HCT116 (cell line): ENCODE measurements around the gene NOL4L. TPM values are rescaled to one million over a fixed set of nuclear protein-coding genes. Genes with fewer than 3 reads are reported as not detected.

ENCODE experiments used
- ATAC-seq: fragments of 200-7000 bp; cut with Tn5 transposase; 2 replicates; pipeline ENCODE4 v1.9.1; 2020; ENCODE audit warnings: mild to moderate bottlenecking, moderate library complexity
- BruUV-seq: library from RNA; stranded (reverse); fragments of 400-500 nt; replicated peaks from 2 replicates; lab custom pipeline; 2021; lab: Mats Ljungman, UMichigan
- CTCF ChIA-PET: fragments of 300-600 bp; sonication (Branson Sonifier 250); formaldehyde crosslinking; loops from one replicate; lab custom pipeline; 2021; ENCODE audit warnings: antibody characterized with exemption; lab: Charles Lee
- POLR2A ChIA-PET: fragments of 300-600, 350-600 bp; sonication (Branson Sonifier 250); formaldehyde crosslinking; loops from one replicate; lab custom pipeline; 2021; ENCODE audit warnings: antibody characterized with exemption; lab: Charles Lee
- RAD21 ChIA-PET, 2 experiments: fragments of 300-600 bp; sonication (Branson Sonifier 250); formaldehyde crosslinking; loops; one replicate each; lab custom pipeline; 2023; ENCODE audit warnings: low total read pairs in 2 of 2; ENCODE audit not compliant: uncharacterized antibody in 2 of 2, unreplicated experiment in 2 of 2, low non-redundant PET in 1 of 2; lab: Charles Lee
- DNase-seq: peaks from one replicate; pipeline ENCODE4 v3.0.0-alpha.2; 2010; ENCODE audit warnings: low read depth, low spot score
- H2AFZ ChIP-seq: fragments of 200-600 bp; shearing (Covaris generic), sonication (generic); 2 replicates; pipeline ENCODE4 v1.6.1; 2017; ENCODE audit warnings: low read depth, mixed run types, mixed read lengths, antibody characterized with exemption, low read length; ENCODE audit not compliant: poor library complexity, severe bottlenecking
- H3K27ac ChIP-seq: 2 replicates; pipeline ENCODE4 v1.5.1; 2012; ENCODE audit warnings: low read depth, low read length
- H3K27me3 ChIP-seq: fragments of 200-600 bp; sonication (generic); 2 replicates; pipeline ENCODE4 v1.6.1; 2016; ENCODE audit warnings: mixed run types, low read length, mixed read lengths; ENCODE audit not compliant: insufficient read depth
- H3K36me3 ChIP-seq, 2 experiments: fragments of 200-500 bp in 1 of 2; fragments of 200-600 bp in 1 of 2; sonication (Bioruptor generic) in 1 of 2; sonication (generic) in 1 of 2; 2 replicates each; pipeline versions ENCODE4 v1.5.1 to v1.6.1; 2014 to 2016; ENCODE audit warnings: low read length in 2 of 2, inconsistent platforms in 1 of 2, mixed read lengths in 1 of 2, mixed run types in 1 of 2; ENCODE audit not compliant: insufficient read depth in 2 of 2, control insufficient read depth in 1 of 2
- H3K4me1 ChIP-seq, 2 experiments: fragments of 200-600 bp in 1 of 2; sonication (generic) in 1 of 2; 2 replicates each; pipeline versions ENCODE4 v1.5.1 to v1.6.1; 2012 to 2017; ENCODE audit warnings: low read length in 2 of 2, inconsistent platforms in 1 of 2, mild to moderate bottlenecking in 1 of 2, mixed read lengths in 1 of 2, mixed run types in 1 of 2, moderate library complexity in 1 of 2; ENCODE audit not compliant: insufficient read depth in 2 of 2, control insufficient read depth in 1 of 2
- H3K4me2 ChIP-seq: fragments of 200-600 bp; sonication (generic); 2 replicates; pipeline ENCODE4 v1.6.1; 2017; ENCODE audit warnings: mixed run types, low read length, mixed read lengths
- H3K4me3 ChIP-seq, 2 experiments: fragments of 200-600 bp in 1 of 2; sonication (generic) in 1 of 2; replicated peaks in 1 of 2; 2 replicates each; pipeline ENCODE4 v1.5.1; 2011 to 2016; ENCODE audit warnings: low read length in 2 of 2, control low read depth in 1 of 2, low read depth in 1 of 2, mild to moderate bottlenecking in 1 of 2, mixed read lengths in 1 of 2, mixed run types in 1 of 2
- H3K79me2 ChIP-seq: fragments of 200-600 bp; sonication (generic); 2 replicates; pipeline ENCODE4 v1.6.1; 2017; ENCODE audit warnings: mild to moderate bottlenecking, mixed run types, low read length, moderate library complexity, mixed read lengths; ENCODE audit not compliant: insufficient read depth
- H3K9ac ChIP-seq: fragments of 200-600 bp; sonication (generic); 2 replicates; pipeline ENCODE4 v1.6.1; 2016; ENCODE audit warnings: low read length, mixed read lengths
- H3K9me2 ChIP-seq: fragments of 200-600 bp; sonication (generic), shearing (Covaris generic); 2 replicates; pipeline ENCODE4 v1.6.1; 2017; ENCODE audit warnings: mixed run types, mild to moderate bottlenecking, moderate library complexity; ENCODE audit not compliant: insufficient read depth
- H3K9me3 ChIP-seq, 2 experiments: fragments of 200-500 bp in 1 of 2; fragments of 200-600 bp in 1 of 2; sonication (Bioruptor generic) in 1 of 2; sonication (generic) in 1 of 2; 2 replicates each; pipeline ENCODE4 v1.6.1; 2014 to 2017; ENCODE audit warnings: low read length in 2 of 2, mixed read lengths in 2 of 2, inconsistent platforms in 1 of 2, low read depth in 1 of 2, mild to moderate bottlenecking in 1 of 2, mixed run types in 1 of 2, moderate library complexity in 1 of 2; ENCODE audit not compliant: control insufficient read depth in 1 of 2, insufficient read depth in 1 of 2
- H4K20me1 ChIP-seq: fragments of 200-600 bp; sonication (generic), shearing (Covaris generic); 2 replicates; pipeline ENCODE4 v1.6.1; 2017; ENCODE audit warnings: mixed run types, mild to moderate bottlenecking, moderate library complexity; ENCODE audit not compliant: insufficient read depth
- POLR2A ChIP-seq: IDR thresholded peaks from 2 replicates; pipeline ENCODE4 v1.7.0; 2011; ENCODE audit warnings: borderline replicate concordance; ENCODE audit not compliant: insufficient read depth, insufficient read length; ENCODE audit errors: extremely low read depth
- REST ChIP-seq: IDR thresholded peaks from 2 replicates; pipeline ENCODE4 v1.6.1; 2012; ENCODE audit warnings: low read depth
- SRF ChIP-seq: IDR thresholded peaks from 2 replicates; pipeline ENCODE4 v1.6.1; 2012; ENCODE audit warnings: low read depth
- ZFX ChIP-seq: fragments of 450-650 bp; IDR thresholded peaks from 2 replicates; pipeline ENCODE4 v1.6.1; 2017
- intact Hi-C: fragments of 100-400 bp; cut with micrococcal nuclease; formaldehyde crosslinking; loops from 2 replicates; pipeline ENCODE4 v1.10.0; 2022
- total RNA-seq: library from RNA; stranded (reverse); gene quantifications from one replicate; pipeline ENCODE4 v1.2.1, GENCODE V29; 2021; ENCODE audit not compliant: unreplicated experiment

NOL4L gene
- total RNA-seq, 1 experiment from 2014 or later, result 5.9 TPM

GRCh38 chr20:32400476-32400875 lies 184.7 kb downstream of the NOL4L start:
- H3K4me2 ChIP-seq, result no peak overlapping the region
- peaks cover 5% of the 10 kb centered on the region; the same call in 1 of the 2 replicates for H4K20me1 ChIP-seq
- BruUV-seq, result no TSS peak
- H3K27ac ChIP-seq, result no peak overlapping the region
- POLR2A ChIA-PET, result interaction anchor here (1.7 kb wide), 1 partner anchor 18 kb away, joined by 5 read pairs; no protein-coding TSS in a partner anchor
- peaks cover 0 to 2% of the 10 kb centered on the region in 2 experiments; a peak in 1 of 4 replicates for H3K36me3 ChIP-seq
- no peak overlapping the region for H3K4me3 ChIP-seq
- ATAC-seq (no peak), DNase-seq (no peak)
- CTCF ChIA-PET, result no interaction called here
- no peaks in the 10 kb centered on the region for H3K4me1 ChIP-seq
- intact Hi-C loops, result no loop called here
- H3K9me2 ChIP-seq, result no peaks in the 10 kb centered on the region
- H3K79me2 ChIP-seq, result peaks cover 81% of the 10 kb centered on the region
- RAD21 ChIA-PET, result no interaction called here
- H3K9me3 ChIP-seq, result no peaks in the 10 kb centered on the region
- no peak overlapping the region for H2AFZ ChIP-seq
- H3K27me3 ChIP-seq, result no peaks in the 10 kb centered on the region
- no peak overlapping the region for H3K9ac ChIP-seq
- TF ChIP-seq ZFX, result no peak
- TF ChIP-seq SRF, result no peak

GRCh38 chr20:32397567-32398084 lies 187.5 kb downstream of the NOL4L start:
- Histone ChIP-seq H3K4me2 (no peak overlapping the region), H3K4me3 (no peak overlapping the region), H3K9ac (no peak overlapping the region), H3K4me1 (no peaks in the 10 kb centered on the region), H3K27ac (no peak overlapping the region), H3K27me3 (no peaks in the 10 kb centered on the region), H4K20me1 (peaks cover 5% of the 10 kb centered on the region; the same call in 1 of the 2 replicates), H3K79me2 (peaks cover 75% of the 10 kb centered on the region), H3K36me3 (peaks cover 0 to 2% of the 10 kb centered on the region in 2 experiments; a peak in 1 of 4 replicates), H2AFZ (no peak overlapping the region), H3K9me3 (no peaks in the 10 kb centered on the region), H3K9me2 (no peaks in the 10 kb centered on the region)
- TF ChIP-seq POLR2A, result no peak
- no peak for TF ChIP-seq REST
- BruUV-seq, result no TSS peak
- ChIA-PET CTCF (no interaction called here), POLR2A (no interaction called here), RAD21 (no interaction called here)
- intact Hi-C loops, result no loop called here
- no peak for ATAC-seq
- DNase-seq, result no peak
